ENCODE results near the gene DDX31.

GRCh38 chr9:132626285-132626684 lies 43.5 kb downstream of the DDX31 start:
- no peak for TF ChIP-seq CTCF (conservative IDR thresholded peaks at IDR 0.05; ENCODE audit: low read depth, low read length)
- no peak for TF ChIP-seq EZH2 (IDR thresholded peaks at IDR 0.05; ENCODE audit: low read length, unreplicated experiment)
